Measurements from ENCODE around the gene WWTR1.

- TF ChIP-seq USF2 (IDR thresholded peaks at IDR 0.05): no peak
- no peak for TF ChIP-seq HDAC2 (IDR thresholded peaks at IDR 0.05)
- TF ChIP-seq CTCF (IDR thresholded peaks at IDR 0.05): no peak
- TF ChIP-seq REST (IDR thresholded peaks at IDR 0.05): no peak
- TF ChIP-seq POLR2A (IDR thresholded peaks at IDR 0.05; ENCODE audit: low read length): no peak
- TF ChIP-seq ATOH8 (CRISPR knock-in tag; IDR thresholded peaks at IDR 0.05; ENCODE audit: low read depth): no peak
- no peak for TF ChIP-seq EP300 (IDR thresholded peaks at IDR 0.05)
- TF ChIP-seq NR3C1 (IDR thresholded peaks at IDR 0.05): no peak
- no peak for TF ChIP-seq CEBPB (IDR thresholded peaks at IDR 0.05)
- no peak for TF ChIP-seq E2F6 (IDR thresholded peaks at IDR 0.05; ENCODE audit: borderline replicate concordance, low read depth)
Measured at GRCh38 chr3:149552700-149553099, 105.1 kb downstream of the WWTR1 start.
